HepG2 (cell line): ENCODE results near the gene AREL1. TPM values are rescaled to one million over a fixed set of nuclear protein-coding genes. Genes with fewer than 3 reads are reported as not detected.

Experiments
- ATAC-seq: fragments of 200-7000 bp; cut with Tn5 transposase; 3 replicates; pipeline ENCODE4 v1.9.1; 2020; ENCODE audit warnings: mild to moderate bottlenecking, moderate library complexity
- BruUV-seq: library from RNA; stranded (reverse); fragments of 400-500 nt; replicated peaks from 2 replicates; lab custom pipeline; 2021; lab: Mats Ljungman, UMichigan
- CTCF ChIA-PET: fragments of 300-600 bp; formaldehyde crosslinking; extraction: SDS; loops from one replicate; lab custom pipeline; 2021; ENCODE audit warnings: low total read pairs, inconsistent platforms, low intra/inter-chr PET ratio; lab: Yijun Ruan, JAX
- POLR2A ChIA-PET: fragments of 350-600 bp; sonication (Branson Sonifier 250); formaldehyde crosslinking; loops from one replicate; lab custom pipeline; 2020; ENCODE audit warnings: antibody characterized with exemption, inconsistent platforms; lab: Yijun Ruan, JAX
- DNase-seq: peaks from one replicate; pipeline ENCODE4 v3.0.0-alpha.2; 2015; ENCODE audit warnings: low spot score
- FAIRE-seq: peaks from 3 replicates; lab custom pipeline; 2011; peaks lifted over from hg19 to GRCh38; lab: Jason Lieb, UNC
- H2AFZ ChIP-seq: one replicate; pipeline ENCODE4 v1.6.1; 2011; ENCODE audit warnings: low read length, inconsistent platforms
- H3K27ac ChIP-seq: fragments of 300-600 bp; 3 replicates; pipeline ENCODE4 v1.8.0; 2011; ENCODE audit warnings: mixed run types, mild to moderate bottlenecking, mixed read lengths, low read length, inconsistent platforms; ENCODE audit not compliant: insufficient read depth; ENCODE audit errors: extremely low read length
- H3K27me3 ChIP-seq, 2 experiments: fragments of 200-600 bp in 1 of 2; 2 replicates in 1 of 2; 3 replicates in 1 of 2; pipeline versions ENCODE4 v1.6.0 to v1.8.0; 2011; ENCODE audit warnings: low read length in 2 of 2, mild to moderate bottlenecking in 2 of 2, moderate library complexity in 2 of 2, inconsistent platforms in 1 of 2; ENCODE audit not compliant: insufficient read depth in 2 of 2, control insufficient read depth in 1 of 2
- H3K36me3 ChIP-seq, 2 experiments: fragments of 200-600 bp in 1 of 2; replicated peaks in 1 of 2; 2 replicates in 1 of 2; 3 replicates in 1 of 2; pipeline versions ENCODE4 v1.5.1 to v1.8.0; 2011; ENCODE audit warnings: low read length in 2 of 2, inconsistent platforms in 1 of 2; ENCODE audit not compliant: insufficient read depth in 2 of 2, control insufficient read depth in 1 of 2
- H3K4me1 ChIP-seq: 2 replicates; pipeline ENCODE4 v1.5.1; 2012; ENCODE audit warnings: low read length, inconsistent platforms; ENCODE audit not compliant: insufficient read depth
- H3K4me2 ChIP-seq: 2 replicates; pipeline ENCODE4 v1.6.0; 2011; ENCODE audit warnings: low read depth, low read length, inconsistent platforms
- H3K4me3 ChIP-seq, 3 experiments: fragments of 200-600 bp in 1 of 3; sonication (generic), shearing (Covaris generic) in 1 of 3; replicated peaks in 1 of 3; 2 replicates each; pipeline ENCODE4 v1.5.1; 2011 to 2016; ENCODE audit warnings: low read length in 3 of 3, inconsistent platforms in 2 of 3, low read depth in 2 of 3, mild to moderate bottlenecking in 2 of 3, control low read depth in 1 of 3, mixed read lengths in 1 of 3; ENCODE audit not compliant: insufficient read depth in 1 of 3
- H3K79me2 ChIP-seq: one replicate; pipeline ENCODE4 v1.6.1; 2011; ENCODE audit warnings: low read length, inconsistent platforms; ENCODE audit not compliant: insufficient read depth
- H3K9ac ChIP-seq: 2 replicates; pipeline ENCODE4 v1.6.0; 2011; ENCODE audit warnings: mild to moderate bottlenecking, low read depth, low read length, inconsistent platforms; ENCODE audit not compliant: insufficient read depth
- H3K9me3 ChIP-seq: 2 replicates; pipeline ENCODE4 v1.5.1; 2012; ENCODE audit warnings: mild to moderate bottlenecking, low read length
- H4K20me1 ChIP-seq: 2 replicates; pipeline ENCODE4 v1.6.0; 2011; ENCODE audit warnings: inconsistent platforms, mild to moderate bottlenecking, low read length, moderate library complexity; ENCODE audit not compliant: insufficient read depth
- ASH2L ChIP-seq: fragments of 300-600, 200-600 bp; sonication (generic); IDR thresholded peaks from 2 replicates; pipeline ENCODE4 v1.7.0; 2017; ENCODE audit warnings: low read depth, mild to moderate bottlenecking, moderate library complexity, mixed read lengths, low read length; ENCODE audit not compliant: insufficient read length
- DNMT1 ChIP-seq: sonication (generic); formaldehyde crosslinking; IDR thresholded peaks from 2 replicates; pipeline ENCODE4 v1.5.1; 2020; ENCODE audit warnings: mild to moderate bottlenecking, missing genetic modification reagents
- GLI4 ChIP-seq: sonication (generic); formaldehyde crosslinking; IDR thresholded peaks from 2 replicates; pipeline ENCODE4 v1.5.1; 2020; ENCODE audit warnings: missing genetic modification reagents, mild to moderate bottlenecking, moderate library complexity, borderline replicate concordance
- MEF2D ChIP-seq: sonication (generic); formaldehyde crosslinking; IDR thresholded peaks from 2 replicates; pipeline ENCODE4 v1.5.1; 2020; ENCODE audit warnings: mild to moderate bottlenecking, missing genetic modification reagents
- TRIM24 ChIP-seq: sonication (generic); formaldehyde crosslinking; IDR thresholded peaks from 2 replicates; pipeline ENCODE4 v1.8.0; 2022; ENCODE audit warnings: mild to moderate bottlenecking, missing genetic modification reagents
- TSC22D2 ChIP-seq: sonication (generic); formaldehyde crosslinking; IDR thresholded peaks from 2 replicates; pipeline ENCODE4 v1.5.1; 2020; ENCODE audit warnings: missing genetic modification reagents, mild to moderate bottlenecking, borderline replicate concordance
- YEATS4 ChIP-seq: sonication (generic); formaldehyde crosslinking; IDR thresholded peaks from 2 replicates; pipeline ENCODE4 v1.4.0; 2020; ENCODE audit warnings: missing genetic modification reagents, borderline replicate concordance
- ZKSCAN8 ChIP-seq: IDR thresholded peaks from 2 replicates; pipeline ENCODE4 v1.6.1; 2016; ENCODE audit warnings: borderline replicate concordance, missing genetic modification reagents, missing compliant biosample characterization
- ZNF180 ChIP-seq: sonication (generic); formaldehyde crosslinking; IDR thresholded peaks from 2 replicates; pipeline ENCODE4 v1.4.0; 2020; ENCODE audit warnings: low read depth, missing genetic modification reagents, borderline replicate concordance
- ZNF343 ChIP-seq: sonication (generic); formaldehyde crosslinking; IDR thresholded peaks from 2 replicates; pipeline ENCODE4 v1.4.0; 2020; ENCODE audit warnings: mild to moderate bottlenecking, missing genetic modification reagents
- ZNF441 ChIP-seq: sonication (generic); formaldehyde crosslinking; IDR thresholded peaks from 2 replicates; pipeline ENCODE4 v1.7.0; 2021; ENCODE audit warnings: missing genetic modification reagents, borderline replicate concordance
- ZSCAN12 ChIP-seq: sonication (generic); formaldehyde crosslinking; IDR thresholded peaks from 2 replicates; pipeline ENCODE4 v1.9.0; 2021; ENCODE audit warnings: mild to moderate bottlenecking, missing genetic modification reagents
- ZSCAN29 ChIP-seq: sonication (generic); formaldehyde crosslinking; conservative IDR thresholded peaks from 2 replicates; pipeline ENCODE4 v1.4.0; 2020; ENCODE audit warnings: mild to moderate bottlenecking, missing genetic modification reagents
- ZSCAN9 ChIP-seq: IDR thresholded peaks from 2 replicates; pipeline ENCODE4 v1.6.1; 2016; ENCODE audit warnings: borderline replicate concordance
- WGBS: methylation state at CpG from one replicate; pipeline ENCODE4 v1.1.6; 2017; ENCODE audit warnings: low lambda C conversion rate; 5-methylcytosine and 5-hydroxymethylcytosine counted together
- in situ Hi-C: cut with HindIII; loops from 2 replicates; pipeline ENCODE4 v1.10.0; 2017; ENCODE audit warnings: low pct_unique_long_range_greater_than_20kb; ENCODE audit not compliant: extremely low pct_ligation_motif_present
- intact Hi-C: fragments of 100-400 bp; cut with micrococcal nuclease; formaldehyde crosslinking; loops from one replicate; pipeline ENCODE4 v1.10.0; 2022; ENCODE audit not compliant: unreplicated experiment
- polyA plus RNA-seq, 8 experiments: library from polyadenylated mRNA; depleted of rRNA in 3 of 8; stranded (reverse) in 7 of 8; unstranded in 1 of 8; fragments of >200 nt; fragmentation: Illumina TruSeq in 4 of 8; extraction: Trizol in 4 of 8; gene quantifications; 2 replicates each; pipeline versions ENCODE4 v1.2.1 to v1.2.3, GENCODE V29; 2011 to 2016; ENCODE audit warnings: low read depth in 4 of 8, missing spikeins in 1 of 8, mixed read lengths in 1 of 8; ENCODE audit not compliant: insufficient read depth in 1 of 8
- total RNA-seq, 5 experiments: library from RNA; depleted of rRNA; stranded (reverse); fragments of >200 nt; fragmentation: Illumina TruSeq; extraction: Trizol; gene quantifications; 2 replicates each; pipeline ENCODE4 v1.2.3, GENCODE V29; 2016; ENCODE audit warnings: low read depth in 1 of 5
- TF ChIP-seq, protein P1 (sequence below): IDR thresholded peaks from 2 replicates; pipeline ENCODE4 v1.6.1; 2012; ENCODE audit warnings: low read depth, low read length, improper control_type of control experiment
- TF ChIP-seq, protein P2 (sequence below): sonication (generic); formaldehyde crosslinking; IDR thresholded peaks from 2 replicates; pipeline ENCODE4 v1.8.1; 2023; ENCODE audit warnings: mild to moderate bottlenecking, missing genetic modification reagents, borderline replicate concordance
- TF ChIP-seq, protein P3 (sequence below): sonication (generic); formaldehyde crosslinking; IDR thresholded peaks from 2 replicates; pipeline ENCODE4 v1.8.1; 2022; ENCODE audit warnings: low read depth, mild to moderate bottlenecking, missing genetic modification reagents

AREL1 gene
- total and polyA plus RNA-seq, 2 of the 13 experiments (the other 11 are each of a cell fraction or from before 2014, with no cell fraction given): 21.3 to 25.4 TPM

DNA sequence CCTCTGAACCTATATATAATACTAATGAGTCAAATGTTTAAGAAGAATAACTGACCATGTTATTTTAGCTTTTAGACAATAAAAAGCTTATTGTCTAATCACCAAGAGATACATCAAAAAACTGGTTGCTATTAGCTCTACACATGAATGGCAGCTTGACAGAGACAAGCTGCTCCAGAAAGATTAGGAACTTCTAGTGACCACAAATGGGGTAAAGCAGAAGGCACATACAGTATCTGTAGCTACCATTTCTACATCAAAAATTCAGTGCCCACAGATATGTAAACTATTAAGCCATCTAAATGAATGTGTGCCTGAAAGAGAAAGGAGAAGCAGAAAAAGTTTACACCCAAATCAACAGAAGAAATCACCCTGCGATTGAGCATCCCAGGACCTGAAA, 2.4 kb downstream of the AREL1 start (continued):
- TF ChIP-seq, protein P1, sequence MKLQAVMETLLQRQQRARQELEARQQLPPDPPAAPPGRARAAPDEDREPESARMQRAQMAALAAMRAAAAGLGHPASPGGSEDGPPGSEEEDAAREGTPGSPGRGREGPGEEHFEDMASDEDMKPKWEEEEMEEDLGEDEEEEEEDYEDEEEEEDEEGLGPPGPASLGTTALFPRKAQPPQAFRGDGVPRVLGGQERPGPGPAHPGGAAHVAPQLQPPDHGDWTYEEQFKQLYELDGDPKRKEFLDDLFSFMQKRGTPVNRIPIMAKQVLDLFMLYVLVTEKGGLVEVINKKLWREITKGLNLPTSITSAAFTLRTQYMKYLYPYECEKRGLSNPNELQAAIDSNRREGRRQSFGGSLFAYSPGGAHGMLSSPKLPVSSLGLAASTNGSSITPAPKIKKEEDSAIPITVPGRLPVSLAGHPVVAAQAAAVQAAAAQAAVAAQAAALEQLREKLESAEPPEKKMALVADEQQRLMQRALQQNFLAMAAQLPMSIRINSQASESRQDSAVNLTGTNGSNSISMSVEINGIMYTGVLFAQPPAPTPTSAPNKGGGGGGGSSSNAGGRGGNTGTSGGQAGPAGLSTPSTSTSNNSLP: no peak
- no peak for TF ChIP-seq ZSCAN9
- TF ChIP-seq DNMT1 (CRISPR knock-in tag): no peak
- no peak for TF ChIP-seq ZNF343 (CRISPR knock-in tag)
- TF ChIP-seq TSC22D2 (CRISPR knock-in tag): no peak
- TF ChIP-seq TRIM24 (CRISPR knock-in tag): no peak
- no peak for TF ChIP-seq ZKSCAN8 (CRISPR knock-in tag)
- TF ChIP-seq, protein P2, sequence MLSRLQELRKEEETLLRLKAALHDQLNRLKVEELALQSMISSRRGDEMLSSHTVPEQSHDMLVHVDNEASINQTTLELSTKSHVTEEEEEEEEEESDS: no peak
- no peak for TF ChIP-seq GLI4
- no peak for TF ChIP-seq ZNF180 (CRISPR knock-in tag)

DNA sequence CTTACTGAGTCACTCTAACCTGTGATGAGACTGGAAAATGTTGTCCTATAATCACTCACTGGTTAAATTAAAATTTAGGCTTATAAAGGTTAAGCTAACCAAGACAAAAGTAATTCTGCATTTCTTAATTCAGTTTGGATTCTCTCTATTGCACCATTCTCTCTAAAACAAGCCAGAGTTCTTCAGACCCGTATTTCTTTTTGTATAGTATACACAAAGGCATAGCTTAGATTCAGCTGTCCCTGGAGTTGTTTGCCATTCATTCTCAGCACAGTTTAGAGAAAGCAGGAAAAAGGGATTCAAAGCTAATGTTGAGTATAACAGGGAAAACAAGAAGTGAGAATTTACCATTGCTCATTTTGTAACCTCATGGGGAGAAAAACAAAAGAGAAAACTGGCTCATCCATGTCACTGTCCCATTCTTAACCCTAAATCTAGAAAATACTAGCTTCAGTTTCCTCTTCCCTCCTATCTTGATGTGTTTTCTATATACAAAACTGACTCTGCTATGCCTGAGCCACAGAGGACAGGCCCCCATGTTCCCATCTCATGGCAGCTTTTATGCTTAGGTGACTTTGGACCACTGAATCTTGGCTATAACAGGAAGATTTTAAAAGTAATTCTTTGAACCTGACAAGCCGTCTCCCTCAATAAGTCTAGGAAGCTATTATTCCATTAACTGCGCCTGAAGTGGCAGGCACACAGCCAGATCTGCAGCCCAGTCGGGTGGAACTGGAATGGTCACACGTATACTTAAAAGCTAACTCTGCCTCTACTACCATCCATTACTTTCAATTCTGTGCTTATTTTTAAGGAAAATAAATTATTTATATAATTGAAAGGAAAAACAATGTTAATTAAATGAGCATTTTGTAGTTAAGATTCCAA, 7.0 kb downstream of the AREL1 start:
- DNase-seq (no peak), FAIRE-seq (no peak), ATAC-seq (no peak)
- H3K36me3 ChIP-seq: peaks cover 0 to under 1% of the 10 kb centered on the region in 2 experiments; a peak in 1 of 5 replicates
- no TSS peak for BruUV-seq
- TF ChIP-seq, protein P3, sequence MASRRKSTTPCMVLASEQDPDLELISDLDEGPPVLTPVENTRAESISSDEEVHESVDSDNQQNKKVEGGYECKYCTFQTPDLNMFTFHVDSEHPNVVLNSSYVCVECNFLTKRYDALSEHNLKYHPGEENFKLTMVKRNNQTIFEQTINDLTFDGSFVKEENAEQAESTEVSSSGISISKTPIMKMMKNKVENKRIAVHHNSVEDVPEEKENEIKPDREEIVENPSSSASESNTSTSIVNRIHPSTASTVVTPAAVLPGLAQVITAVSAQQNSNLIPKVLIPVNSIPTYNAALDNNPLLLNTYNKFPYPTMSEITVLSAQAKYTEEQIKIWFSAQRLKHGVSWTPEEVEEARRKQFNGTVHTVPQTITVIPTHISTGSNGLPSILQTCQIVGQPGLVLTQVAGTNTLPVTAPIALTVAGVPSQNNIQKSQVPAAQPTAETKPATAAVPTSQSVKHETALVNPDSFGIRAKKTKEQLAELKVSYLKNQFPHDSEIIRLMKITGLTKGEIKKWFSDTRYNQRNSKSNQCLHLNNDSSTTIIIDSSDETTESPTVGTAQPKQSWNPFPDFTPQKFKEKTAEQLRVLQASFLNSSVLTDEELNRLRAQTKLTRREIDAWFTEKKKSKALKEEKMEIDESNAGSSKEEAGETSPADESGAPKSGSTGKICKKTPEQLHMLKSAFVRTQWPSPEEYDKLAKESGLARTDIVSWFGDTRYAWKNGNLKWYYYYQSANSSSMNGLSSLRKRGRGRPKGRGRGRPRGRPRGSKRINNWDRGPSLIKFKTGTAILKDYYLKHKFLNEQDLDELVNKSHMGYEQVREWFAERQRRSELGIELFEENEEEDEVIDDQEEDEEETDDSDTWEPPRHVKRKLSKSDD: no peak
- TF ChIP-seq ZSCAN29 (CRISPR knock-in tag) (no peak), YEATS4 (CRISPR knock-in tag) (no peak), ZSCAN12 (no peak), ZNF441 (no peak), ASH2L (no peak), MEF2D (CRISPR knock-in tag) (no peak)
- H3K79me2 ChIP-seq: peaks cover 65% of the 10 kb centered on the region
- H3K4me1 ChIP-seq: peaks cover 16% of the 10 kb centered on the region
- ChIA-PET CTCF (no interaction called here), POLR2A (no interaction called here)
- no peak overlapping the region for H3K4me2 ChIP-seq
- H3K9me3 ChIP-seq: peaks cover 14% of the 10 kb centered on the region
- H3K27me3 ChIP-seq: no peaks in the 10 kb centered on the region
- no peak overlapping the region for H3K9ac ChIP-seq
- 76% methylated on average over 5 of the region's 5 CpGs for WGBS
- no peak overlapping the region for H3K4me3 ChIP-seq
- H2AFZ ChIP-seq: no peak overlapping the region
- intact Hi-C loops: no loop called here
- no peaks in the 10 kb centered on the region for H4K20me1 ChIP-seq
- in situ Hi-C loops: no loop called here
- no peak overlapping the region for H3K27ac ChIP-seq
